Activated CD4-positive, alpha-beta T cell treated with anti-CD3 and anti-CD28 coated beads for 4 hours (primary cell): Measurements from ENCODE around the gene SPANXN1.
"Not testable (repeated sequence)": the region's sequence is repeated elsewhere in the genome, so short reads cannot be mapped to it uniquely, and the experiment has no call there.

ENCODE experiments used
- DNase-seq, 2 donors: peaks; one replicate each; pipeline ENCODE4 v3.0.0-alpha.2; 2020

SPANXN1 gene

GRCh38 chrX:145247203-145247602 is at the start of gene SPANXN1:
Gene SPANXN1, plus strand, starts transcription at chrX:145247503. Its CDS starts 84 bp downstream, at chrX:145247587.
- not testable (repeated sequence) for DNase-seq

- DNase-seq: no peak
Observed at GRCh38 chrX:145199078-145199477, 48.2 kb upstream of the SPANXN1 start.

- DNase-seq: no peak
Observed at GRCh38 chrX:145213504-145213903, 33.8 kb upstream of the SPANXN1 start.

GRCh38 chrX:145292218-145292617 is 44.9 kb downstream of the SPANXN1 start:
- DNase-seq: no peak
